CD4-positive, alpha-beta T cell treated with Interleukin-6 at 100 ng/mL for 8 hours (primary cell): ENCODE measurements around the gene ABI3BP.

Experiments
- DNase-seq: peaks from one replicate; pipeline ENCODE4 v3.0.0-alpha.2; 2020; ENCODE audit warnings: mixed read lengths, low spot score

The ABI3BP gene

DNA sequence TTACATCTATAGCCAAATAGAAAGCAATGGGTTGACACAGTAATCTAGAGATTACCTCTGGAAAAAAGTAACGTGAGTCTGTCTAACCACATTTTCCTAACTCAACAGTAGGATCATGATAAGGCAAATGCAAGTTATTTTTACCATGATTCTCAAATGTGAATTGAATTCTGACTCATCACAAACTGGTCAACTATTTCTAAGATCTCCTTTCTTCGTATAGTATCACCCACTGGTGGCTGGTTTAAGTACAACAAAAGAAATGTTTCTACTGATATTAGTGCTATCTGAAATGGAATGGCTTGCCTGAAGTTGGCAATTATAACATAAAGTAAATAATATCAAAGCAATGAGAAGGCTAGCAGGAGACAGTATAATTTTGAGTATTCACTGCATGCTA is 102.2 kb downstream of the ABI3BP start:
- DNase-seq = no peak

DNA sequence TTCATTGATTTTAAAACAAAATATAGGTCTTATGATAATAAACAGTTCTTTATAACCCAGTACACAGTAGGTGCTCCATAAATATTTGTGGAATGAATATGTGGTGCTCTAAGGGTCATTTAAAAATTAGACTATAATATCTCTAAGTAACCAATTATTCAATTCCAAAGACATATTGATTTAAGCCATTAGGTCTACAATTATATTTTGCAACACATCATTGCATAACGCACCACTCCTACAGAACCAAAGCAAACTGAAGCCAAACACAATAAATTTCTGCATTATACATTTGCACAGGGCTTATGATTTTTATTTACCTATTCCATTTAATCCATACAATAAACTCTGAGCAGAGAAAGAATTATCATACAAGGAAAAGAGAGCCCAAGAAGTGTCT is 104.3 kb downstream of the ABI3BP start:
- DNase-seq = no peak

DNA sequence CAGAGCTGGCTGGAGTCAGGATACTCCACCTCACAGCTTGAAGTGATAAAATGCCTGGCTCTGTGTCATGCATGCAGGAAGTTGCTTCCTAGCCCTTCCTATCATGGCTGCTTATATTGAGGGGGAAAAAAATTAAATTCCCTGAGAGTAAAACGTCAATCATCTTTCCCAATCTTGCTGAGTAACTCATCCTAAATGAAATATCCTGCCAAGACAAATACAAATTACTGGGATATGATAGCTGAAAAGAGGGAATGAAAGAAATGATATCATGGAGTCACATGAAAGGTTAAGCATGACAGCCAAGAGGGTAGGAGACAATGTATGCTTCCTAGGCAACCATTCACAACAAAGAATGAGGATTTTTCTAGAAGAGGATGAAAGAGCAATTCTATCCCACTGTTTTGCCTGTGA is 110.6 kb downstream of the ABI3BP start:
- no peak for DNase-seq

DNA sequence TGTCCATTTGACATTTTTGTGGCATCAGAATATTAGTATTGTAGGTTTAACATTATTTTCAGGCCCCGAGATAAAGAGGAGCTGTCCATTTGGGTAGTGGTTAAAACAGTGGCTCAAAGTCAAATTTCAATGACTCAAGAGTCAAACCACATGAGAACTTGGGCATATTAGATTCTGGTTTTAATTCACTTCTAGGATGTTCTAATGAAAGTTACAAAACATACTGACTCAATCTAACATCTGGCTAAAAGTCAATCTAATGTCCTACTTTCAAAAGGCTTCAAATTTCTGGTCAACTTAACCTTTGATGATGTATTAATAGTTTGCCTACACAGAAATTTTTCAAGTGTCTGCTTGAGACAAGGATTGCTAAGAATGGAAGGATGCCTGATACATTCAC is 112.4 kb downstream of the ABI3BP start:
- no peak for DNase-seq

DNA sequence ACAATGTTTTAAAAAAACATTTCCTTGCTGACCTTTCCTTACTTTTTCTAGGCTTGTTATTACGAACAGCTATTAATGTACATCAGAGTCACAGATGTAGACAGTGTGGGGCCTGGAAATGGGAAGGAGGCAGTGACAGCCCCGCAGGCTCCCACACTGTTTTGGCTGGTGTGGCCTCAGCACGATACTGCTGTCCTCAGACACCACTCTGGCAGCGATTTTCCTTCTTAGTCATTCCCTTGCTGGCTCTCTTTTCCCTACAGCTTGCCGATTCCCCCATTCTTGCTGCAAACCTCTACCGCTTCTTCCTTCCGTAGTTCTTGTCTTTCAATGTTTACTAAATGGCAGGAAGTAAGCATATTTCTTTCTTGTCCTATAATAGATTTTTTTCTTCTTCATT is 113.1 kb downstream of the ABI3BP start:
- no peak for DNase-seq

DNA sequence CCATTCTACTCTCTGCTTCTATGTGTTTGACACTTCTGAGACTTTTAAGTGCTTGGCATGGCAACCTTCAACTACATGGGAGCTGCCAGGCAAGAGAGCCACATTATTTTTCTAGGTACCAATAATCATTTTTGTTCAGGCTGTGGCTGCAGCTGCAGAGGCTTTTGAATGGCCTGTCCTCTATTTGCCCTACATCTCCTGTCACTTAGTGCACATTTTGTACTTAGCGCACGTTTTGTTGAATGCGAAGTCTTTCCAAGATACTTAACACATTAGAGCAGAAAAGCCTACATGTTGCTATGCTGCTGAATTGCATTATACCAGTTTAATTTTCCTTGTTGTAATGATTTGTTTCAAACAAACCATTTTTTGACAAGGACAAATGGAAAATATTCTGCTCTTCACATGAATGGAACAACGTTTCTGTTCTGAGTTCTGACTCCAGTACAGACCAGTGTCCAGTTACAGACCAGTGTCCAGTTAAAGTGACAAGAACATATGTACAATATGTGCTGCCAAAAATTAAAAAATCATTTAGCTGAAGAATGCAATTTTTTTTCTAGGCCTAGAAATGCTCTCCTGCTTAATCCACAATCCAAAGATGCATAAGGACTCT is 113.9 kb downstream of the ABI3BP start:
- DNase-seq = no peak

DNA sequence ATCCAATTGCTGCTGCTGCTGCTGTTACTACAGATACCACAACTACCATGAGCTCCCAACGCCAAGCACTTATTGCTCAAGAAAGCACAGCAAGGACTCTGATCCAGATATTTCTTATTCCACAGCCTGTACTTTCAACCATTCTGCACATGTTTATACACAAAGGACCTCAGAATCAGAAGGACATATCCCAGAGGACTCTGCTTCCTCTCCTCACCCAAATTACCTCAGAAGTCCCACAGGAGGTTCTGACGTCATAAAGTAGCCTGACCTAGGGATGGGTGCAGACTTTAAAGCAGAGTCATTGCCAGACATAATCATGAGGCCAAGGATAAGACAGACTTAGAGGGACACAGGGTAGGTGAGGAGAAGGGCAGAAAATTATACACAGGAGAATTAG is 115.9 kb downstream of the ABI3BP start:
- DNase-seq = no peak

DNA sequence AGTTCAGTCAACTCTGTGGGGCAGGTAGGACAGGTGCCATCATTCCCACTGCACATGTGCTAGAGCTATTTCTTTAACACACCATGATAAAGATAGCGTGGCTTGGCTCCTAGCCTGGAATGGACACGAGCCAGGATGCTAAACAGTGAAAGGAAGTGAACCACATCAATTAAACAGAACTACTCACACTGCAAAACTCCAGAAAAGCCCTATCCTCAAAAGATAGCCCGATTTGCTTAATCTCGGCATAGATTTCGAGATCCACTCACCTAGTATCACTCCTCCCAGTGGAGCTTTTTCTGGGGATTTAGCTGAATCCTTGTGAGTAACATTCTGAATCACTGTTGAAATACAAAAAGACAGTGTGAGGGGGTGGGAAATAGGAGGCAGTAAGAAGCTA is 118.0 kb downstream of the ABI3BP start:
- no peak for DNase-seq

DNA sequence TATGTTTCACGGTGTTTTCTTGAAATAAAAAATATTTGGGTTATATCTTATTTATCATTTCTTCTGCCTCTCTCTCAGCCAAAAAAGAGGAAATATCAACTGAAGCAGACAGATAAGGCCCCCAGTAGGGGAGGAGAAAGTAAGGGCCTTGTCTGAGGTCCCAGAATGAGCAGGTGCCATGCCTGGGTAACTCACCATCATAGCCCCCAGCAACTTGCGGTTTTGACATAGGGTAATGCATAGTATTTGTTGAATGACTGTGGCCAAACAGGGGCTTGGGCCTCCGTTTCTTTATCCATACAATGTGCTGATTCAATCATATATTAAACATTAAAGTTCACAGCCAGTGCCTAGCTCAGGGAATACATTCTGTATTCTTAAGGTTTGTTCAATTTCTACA is 119.6 kb downstream of the ABI3BP start:
- DNase-seq = no peak

DNA sequence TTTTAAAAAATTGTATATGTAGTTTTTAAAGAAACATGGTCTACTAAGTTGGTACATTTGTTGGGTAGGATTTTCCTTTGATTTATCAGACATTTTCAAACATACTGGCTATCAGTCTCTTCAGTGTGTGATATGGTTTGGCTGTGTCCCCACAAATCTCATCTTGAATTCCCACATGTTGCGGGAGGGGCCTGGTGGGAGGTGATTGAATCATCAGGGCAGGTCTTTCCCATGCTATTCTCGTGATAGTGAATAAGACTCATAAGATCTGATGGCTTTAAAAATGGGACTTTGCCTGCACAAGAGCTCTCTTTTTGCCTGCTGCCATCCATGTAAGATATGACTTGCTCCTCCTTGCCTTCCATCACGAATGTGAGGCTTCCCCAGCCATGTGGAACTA is 121.9 kb downstream of the ABI3BP start:
- DNase-seq = no peak

DNA sequence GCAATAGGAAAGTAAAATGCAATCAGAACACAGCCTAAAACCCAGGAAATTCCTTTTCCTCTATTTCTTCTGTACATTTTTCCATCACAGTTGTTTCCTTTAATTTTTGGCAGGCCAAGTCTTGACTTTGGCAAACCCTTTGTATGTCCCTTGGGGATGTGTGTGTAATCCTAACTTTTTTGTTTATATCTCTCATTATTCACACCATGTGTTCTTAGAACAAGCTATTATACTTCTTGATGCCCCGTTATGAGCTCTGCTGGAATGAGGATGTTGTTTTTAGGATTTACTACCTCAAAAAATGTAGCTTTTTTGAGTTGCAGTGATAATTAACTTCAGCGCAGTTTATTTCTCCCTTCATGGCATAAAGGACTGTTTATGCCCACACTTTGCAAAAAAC is 123.4 kb downstream of the ABI3BP start:
- no peak for DNase-seq

DNA sequence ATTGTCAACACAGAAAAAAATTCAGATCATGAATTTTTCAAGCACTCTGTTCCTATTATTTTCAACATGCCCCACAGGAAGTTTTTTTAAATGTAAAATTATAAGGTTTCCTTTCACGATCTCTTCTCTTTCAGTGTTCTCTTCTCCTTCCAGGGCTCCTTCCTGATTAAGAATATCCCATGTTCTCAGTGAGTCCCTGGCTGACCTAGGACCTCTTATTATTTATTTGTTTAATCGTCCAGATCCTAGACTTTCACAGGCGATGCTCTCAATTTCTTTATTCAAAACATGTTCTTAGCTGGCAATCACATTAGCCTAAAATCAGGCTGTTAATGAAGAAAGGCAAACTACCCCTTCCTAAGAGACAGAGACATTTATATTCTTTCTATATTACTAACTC is 124.3 kb downstream of the ABI3BP start:
- no peak for DNase-seq

DNA sequence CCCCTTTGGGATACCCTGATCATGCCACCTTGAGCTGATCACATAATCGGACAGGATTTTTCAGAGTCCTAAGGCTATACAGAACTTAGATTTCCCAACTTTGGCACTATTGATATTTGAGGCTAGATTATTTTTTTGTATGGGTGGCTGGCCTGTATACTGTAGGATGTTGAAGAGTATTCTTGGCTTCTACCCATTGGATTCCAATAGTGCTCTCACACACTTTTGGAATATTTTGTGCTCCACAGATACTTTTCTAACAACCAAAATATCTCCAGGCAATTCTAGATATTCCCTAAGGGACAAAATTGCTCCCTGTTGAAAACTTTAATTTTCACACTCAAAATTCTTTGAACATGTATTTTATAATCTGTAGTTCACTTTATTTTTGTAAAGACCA is 125.1 kb downstream of the ABI3BP start:
- no peak for DNase-seq

DNA sequence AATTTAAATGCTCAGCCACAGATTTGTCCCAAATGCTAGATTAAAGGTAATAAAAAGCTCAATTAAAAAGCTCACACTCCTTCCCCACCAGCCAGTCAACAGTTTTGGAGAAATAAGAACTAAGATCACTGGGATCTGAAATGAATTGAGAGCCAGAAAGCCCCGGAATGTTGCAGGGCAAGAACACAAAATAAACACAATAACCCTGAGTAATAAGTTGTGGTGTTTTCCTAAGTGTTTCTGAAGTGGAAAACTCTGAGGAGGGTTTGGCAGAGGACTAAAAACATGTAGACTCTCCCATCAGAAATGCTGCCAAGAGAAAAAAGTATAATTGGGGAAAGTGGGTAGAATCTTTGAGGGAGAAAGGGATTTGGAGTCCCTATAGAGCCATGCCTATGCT is 127.8 kb downstream of the ABI3BP start:
- no peak for DNase-seq

DNA sequence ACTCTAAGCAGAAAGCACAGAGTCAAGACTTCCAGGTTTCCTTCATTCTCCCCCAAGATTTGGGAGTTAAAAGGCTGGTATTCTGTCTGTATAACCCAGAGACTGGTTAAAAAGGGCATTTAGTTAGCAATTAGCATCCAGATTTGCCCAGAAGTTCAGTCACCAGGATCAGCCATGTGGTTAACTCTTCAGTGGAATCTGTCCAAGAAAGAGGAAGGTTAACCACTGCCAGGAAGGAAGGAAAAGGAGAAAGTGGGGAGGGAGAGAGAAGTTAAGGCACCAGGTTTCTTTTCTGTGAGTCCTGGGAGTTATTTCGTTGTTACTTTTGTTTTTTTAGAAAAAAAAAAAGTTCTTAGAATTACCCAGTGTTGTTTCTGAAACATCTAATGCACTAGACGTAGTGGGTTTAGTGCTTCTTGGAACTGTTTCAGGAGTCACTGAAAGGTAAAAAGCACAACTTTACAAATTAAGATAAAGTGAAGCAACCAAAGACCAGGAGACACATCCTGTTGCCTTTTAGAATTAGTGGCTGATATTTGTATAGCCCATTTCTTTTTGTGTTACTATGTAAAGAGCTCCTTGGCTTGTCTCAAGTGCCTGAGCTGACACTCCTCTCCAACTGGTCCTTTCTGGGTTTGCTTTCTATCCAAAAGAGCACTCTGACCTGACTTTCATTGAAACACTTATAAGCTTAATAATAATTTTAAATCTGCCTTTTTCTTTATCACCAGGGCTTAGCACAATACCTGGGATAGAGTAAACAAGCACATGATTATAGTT is 128.6 kb downstream of the ABI3BP start:
- DNase-seq = no peak

DNA sequence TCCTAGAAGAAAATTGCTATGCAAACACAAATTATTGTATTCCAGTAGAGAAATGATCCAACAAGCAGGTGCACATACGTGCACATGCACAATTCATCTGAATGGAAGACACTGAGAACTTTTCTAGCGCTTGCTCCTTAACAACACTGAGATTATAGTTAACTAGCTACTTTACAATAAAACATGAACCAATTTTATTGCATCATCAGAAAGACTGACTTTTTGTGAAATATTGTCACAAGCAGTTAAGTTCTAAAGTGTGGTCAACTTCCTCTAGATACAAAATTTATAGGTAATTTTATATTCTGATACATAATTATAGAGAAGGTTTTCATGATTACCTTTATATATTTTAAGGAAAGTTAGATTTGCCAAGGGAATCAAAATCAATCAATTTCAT is 135.4 kb downstream of the ABI3BP start:
- no peak for DNase-seq

DNA sequence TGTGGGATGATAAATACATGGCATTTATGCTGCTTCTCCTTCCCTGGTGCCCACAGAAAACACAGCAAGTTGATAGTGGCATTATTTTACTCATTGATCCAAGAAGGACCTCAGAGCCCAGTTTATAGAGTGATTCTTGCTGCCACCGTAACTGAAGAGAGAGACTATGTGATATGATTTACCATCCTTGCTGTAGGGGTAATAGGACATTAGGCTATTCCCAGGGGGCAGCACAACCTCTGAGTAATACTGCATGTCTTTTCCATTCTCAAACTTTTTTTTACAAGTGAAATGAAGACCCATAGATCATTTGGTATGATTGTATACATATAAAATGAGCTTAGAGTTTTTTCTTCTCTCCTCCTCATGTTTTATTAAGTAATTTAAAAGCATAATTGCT is 136.4 kb downstream of the ABI3BP start:
- no peak for DNase-seq

DNA sequence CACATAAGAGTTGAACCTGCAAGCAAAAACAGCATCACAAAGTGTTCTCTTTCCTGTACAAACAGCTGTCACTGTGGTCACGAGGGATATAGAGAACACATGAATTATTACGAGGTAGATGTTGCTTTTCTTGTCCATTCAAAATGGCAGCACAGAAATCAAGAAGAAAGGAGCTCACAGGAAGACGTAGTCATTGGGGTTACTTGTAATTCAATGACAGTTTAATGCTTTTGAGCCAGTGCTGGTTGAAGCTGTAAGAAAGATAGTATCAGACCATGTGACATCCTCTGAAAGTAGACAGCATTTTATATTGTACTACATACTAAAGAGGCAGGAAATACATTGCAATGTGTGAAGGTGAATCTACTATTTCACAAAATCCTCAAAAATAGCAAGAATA is 140.4 kb downstream of the ABI3BP start:
- DNase-seq = no peak

DNA sequence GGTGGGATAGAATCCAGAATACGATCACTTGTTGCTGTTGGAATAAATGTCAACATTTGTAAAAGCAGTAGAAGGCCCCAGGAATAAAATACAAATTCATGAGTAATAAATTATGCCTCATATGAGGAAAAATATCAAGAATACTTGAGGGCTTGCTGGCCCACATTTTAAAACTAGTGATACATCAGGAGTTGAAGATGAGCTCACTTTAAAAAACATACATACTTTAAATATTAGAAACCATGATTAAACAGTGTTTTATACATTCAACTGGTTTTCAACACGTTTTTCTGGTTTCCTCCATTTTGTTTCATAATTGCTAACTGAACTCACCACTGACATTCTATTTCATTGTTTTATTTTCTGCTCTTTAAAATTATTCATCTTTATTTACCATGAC is 142.5 kb downstream of the ABI3BP start:
- no peak for DNase-seq

DNA sequence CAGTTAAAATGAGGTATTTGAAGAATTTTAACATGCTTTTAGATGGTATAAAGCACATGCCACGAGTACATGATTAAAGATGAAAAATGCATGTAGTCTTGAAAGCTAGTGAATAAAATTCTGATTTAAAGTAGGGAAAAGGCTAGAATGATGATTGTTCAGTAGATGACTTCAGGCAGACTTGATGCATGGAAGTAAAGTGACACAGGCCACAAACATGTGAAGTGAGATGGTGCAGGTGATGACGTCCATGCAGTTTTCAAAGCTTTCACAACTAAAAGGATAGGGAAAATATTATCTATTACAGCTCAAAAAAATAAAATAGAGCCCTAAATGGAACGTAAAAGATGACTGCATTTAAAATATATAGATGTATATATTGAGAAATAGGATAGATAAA is 143.1 kb downstream of the ABI3BP start:
- DNase-seq = no peak

DNA sequence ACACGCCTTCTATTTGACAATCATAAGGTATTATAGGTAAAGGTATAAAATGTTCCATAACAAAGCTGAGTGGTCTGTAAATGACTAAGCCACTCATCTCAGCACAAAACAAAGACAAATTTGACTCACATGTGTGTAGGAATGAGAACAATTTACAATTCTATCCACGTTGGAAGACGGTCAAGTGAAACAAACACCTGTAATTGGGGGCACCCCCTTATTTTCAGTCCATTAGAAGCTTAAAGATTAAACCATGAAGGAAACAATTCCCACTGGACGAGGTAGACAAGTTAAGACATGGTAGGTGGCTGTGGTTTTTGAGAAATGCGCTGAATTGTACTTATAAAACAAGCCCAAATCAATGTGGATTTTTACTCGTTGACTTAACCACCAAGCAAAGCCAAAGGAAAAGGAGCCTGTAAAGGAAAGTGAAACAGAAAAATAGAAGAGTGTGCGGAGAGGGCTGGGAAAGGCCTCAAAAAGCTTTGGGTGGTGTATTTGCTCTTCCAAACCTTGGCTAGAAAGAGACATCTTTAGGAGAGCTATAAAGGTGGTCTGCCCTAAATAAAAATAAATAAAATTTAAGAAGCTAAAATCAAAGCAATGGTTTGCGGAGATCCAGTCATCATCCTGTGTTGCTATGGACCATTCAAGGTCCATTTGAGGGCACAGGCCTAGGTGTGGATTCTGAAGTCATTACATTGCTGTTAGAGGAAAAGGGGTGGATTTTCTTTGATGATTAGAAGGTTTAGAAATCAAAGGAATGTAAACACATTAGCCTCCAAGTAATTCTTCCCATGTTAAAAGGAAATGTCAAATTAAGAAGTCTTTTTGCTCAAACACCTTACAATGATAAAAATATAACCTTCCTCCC is 148.9 kb downstream of the ABI3BP start:
- DNase-seq = no peak

DNA sequence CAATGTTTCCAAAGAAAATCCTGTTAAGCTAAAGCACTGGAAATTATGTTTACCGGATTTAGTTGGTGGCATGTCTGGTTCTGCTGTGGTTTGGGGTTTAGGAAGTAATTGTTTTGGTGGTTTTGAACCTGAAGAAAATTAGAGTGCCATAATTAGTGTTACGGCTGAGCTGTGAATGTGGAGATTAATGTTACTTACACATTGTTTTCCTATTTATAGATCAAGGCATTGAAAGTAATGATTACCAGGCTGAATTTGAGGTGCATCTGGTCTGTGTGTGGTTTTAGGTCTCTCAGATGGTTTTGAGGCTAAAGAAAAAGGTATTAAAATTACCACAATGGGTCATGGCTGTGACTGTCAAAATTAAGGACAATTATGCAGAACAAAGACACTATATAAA is 155.1 kb downstream of the ABI3BP start:
- no peak for DNase-seq

DNA sequence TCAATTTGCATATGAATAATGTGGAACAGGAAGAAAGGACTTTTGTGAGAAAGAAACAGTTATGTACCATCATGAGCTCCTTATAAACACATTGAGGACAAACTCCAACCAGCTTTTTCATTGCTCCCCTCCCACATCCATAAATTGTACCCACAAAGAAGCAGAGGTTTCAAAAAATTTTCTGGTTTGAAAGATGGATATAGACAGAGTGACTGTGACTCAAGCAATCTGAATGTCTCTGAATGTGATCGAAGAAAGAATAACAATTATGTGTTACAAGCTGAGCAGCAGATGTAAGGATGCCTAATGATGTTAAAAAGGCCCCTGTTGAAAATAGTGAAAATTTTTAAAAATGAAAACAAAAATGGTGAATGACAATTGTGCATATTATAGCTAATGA is 156.6 kb downstream of the ABI3BP start:
- DNase-seq = no peak
